GM19463 (cell line): ENCODE results near the gene HIVEP1.

Source experiments
- ATAC-seq: cut with Tn5 transposase; IDR thresholded peaks from one replicate; pipeline ENCODE4 v1.9.1; 2021; ENCODE audit warnings: mild to moderate bottlenecking, moderate library complexity; ENCODE audit not compliant: unreplicated experiment

The HIVEP1 gene

DNA sequence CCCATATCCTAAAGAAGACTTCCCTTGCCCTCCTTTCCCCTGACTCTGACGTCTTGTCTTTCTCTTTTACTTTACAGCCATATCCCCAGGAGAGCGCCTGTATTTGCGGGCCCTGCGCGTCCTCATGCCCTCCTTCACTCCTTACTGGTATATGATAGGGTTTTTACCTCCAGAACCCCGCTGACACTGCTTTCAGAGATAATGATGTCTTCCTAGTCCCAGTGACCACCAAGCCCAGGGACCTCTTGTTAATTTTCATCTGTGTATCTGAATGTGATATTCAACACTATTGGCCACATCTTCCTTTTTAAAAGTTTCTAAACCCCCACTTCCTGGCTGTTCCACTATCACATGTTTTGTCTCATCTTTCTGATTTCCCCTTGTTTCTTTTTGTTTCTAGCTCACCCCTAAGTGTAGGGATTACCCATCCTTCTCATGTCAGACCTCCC is 102.0 kb downstream of the HIVEP1 start:
- no peak for ATAC-seq

- ATAC-seq, result no peak
Observed at GRCh38 chr6:12115001-12115400, 102.9 kb downstream of the HIVEP1 start.

- no peak for ATAC-seq
Observed at GRCh38 chr6:12115492-12115891, 103.4 kb downstream of the HIVEP1 start.

DNA sequence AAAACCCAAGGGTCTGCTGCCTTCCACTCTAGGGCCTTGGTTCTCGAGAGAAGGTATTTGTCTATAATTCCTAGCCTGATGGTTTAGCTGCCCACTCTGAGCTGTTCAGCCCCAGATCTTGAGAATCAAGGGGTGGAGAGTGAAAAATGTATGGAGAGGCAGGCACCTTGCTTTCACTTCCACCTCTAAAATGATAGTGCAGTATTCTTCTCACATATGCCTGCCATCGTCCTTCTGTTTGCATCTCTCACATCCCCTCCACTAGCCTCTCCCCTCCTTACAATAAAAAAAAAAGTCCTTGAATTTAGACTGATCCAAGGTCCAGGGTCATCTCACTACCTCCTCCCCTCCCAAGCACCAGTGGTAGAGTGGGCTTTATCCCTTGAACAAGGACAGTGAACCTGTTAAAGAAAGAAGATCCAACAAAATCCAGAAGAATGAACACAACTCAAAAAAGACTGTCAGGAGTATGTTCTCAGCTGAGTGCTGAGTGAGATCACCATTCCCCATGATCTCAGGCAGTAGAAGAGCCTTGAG is 104.2 kb downstream of the HIVEP1 start:
- no peak for ATAC-seq

DNA sequence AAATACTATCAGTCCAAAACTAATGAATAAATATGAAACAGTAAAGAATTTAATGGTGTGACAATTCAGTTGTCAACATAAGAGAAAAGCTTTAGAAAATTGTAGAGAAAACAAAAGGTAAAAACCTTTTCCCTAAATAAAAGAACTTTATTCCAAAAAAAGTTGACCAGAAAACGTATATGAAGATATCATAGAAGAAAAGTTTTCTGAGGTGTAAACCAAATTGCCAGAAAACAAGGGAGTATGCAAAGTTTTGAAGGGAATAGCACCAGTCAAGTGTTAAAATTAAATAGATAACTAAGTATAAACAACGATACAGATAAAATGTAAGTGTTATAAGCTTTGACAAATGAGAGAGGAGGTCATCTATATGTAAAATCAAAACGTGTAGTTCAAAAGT is 104.9 kb downstream of the HIVEP1 start:
- ATAC-seq, result no peak

DNA sequence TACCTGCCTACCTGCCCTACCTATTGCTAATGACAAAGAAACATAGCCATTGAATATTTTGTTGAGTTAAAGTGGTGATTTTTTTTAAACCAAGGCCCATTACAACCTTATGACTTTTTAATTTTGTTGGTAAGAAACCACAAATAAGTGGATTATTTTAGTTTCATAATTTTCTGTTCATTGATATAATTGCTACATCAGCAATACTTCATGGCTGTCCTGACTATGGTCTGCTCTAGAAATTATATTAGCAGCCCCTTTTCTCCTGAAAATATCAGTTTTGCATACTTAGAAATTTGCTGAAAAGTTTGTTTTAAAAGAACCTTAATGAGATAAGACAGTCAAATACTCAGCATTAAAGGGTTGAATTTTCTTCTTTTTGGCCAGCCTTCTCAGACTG is 106.5 kb downstream of the HIVEP1 start:
- ATAC-seq, result no peak

DNA sequence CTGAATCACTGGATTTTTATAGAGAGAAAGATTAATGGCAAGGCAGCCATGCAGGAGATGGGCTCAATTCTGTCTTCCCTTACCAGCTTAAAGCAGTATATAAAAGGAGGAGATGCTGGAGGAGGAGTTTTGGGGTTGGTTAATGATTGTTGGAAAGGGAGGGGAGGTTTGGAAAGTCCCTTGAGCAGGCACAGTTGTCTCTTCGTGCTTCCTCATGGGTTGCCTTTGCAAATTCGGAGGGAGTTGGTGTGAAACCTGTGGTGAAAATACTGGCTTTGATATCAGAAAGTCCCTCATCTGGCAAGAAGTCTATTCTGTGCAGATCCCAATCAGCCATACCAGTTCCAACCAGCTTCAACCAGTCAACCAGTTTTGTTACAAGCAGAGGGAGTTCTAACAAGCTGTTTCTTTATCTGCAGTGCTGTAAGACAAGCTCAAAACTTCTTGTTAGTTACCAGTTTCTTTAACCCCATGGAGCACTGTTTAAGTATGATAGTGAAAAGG is 107.0 kb downstream of the HIVEP1 start:
- peak; percentile 84 for ATAC-seq

- ATAC-seq, result no peak
Observed at GRCh38 chr6:12125396-12125795, 113.3 kb downstream of the HIVEP1 start.

- no peak for ATAC-seq
Observed at GRCh38 chr6:12126051-12126450, 113.9 kb downstream of the HIVEP1 start.

- no peak for ATAC-seq
Observed at GRCh38 chr6:12129523-12129922, 117.4 kb downstream of the HIVEP1 start.

GRCh38 chr6:12132351-12133222 is 120.5 kb downstream of the HIVEP1 start:
- no peak for ATAC-seq

GRCh38 chr6:12134581-12134980 is 122.5 kb downstream of the HIVEP1 start:
- ATAC-seq, result no peak

DNA sequence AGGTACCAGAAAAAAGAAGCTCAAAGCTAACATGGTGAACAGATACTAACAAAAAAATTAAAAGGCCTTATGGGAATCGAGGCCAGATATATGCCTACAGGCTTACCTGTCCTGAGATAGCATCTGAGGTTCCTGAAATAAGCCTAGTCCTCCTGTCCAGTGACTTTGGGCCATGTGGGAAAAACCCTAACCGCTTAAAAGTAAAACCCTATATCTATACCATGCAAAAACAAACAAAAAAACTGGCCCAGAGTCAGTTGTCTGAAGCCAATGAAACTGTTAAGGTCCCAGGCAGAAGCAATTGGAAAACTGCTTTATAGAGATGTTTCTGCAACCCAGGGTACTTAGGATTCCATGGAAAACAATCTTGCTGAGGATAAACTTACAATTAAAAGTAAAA is 122.9 kb downstream of the HIVEP1 start:
- ATAC-seq, result no peak

- ATAC-seq, result no peak
Observed at GRCh38 chr6:12136905-12137304, 124.8 kb downstream of the HIVEP1 start.

DNA sequence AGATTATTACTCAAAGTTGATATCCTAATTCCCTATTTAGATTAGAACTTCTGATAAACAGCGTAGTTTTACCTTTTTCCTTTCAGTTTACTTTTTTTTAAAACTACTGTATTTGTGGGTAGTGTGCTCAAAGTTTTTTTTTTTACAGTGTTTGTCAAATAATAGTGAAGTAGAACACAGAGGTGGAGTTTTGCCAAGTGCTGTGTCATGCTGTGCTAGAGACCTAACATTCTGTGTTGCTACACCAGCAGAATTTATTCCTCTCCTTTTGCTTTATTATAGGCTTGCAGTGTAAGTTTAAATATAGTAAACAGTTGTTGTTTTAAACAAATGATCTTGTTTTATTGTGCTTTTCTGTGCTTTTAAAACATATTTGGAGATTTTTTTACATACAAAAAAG is 125.4 kb downstream of the HIVEP1 start:
- ATAC-seq, result no peak

DNA sequence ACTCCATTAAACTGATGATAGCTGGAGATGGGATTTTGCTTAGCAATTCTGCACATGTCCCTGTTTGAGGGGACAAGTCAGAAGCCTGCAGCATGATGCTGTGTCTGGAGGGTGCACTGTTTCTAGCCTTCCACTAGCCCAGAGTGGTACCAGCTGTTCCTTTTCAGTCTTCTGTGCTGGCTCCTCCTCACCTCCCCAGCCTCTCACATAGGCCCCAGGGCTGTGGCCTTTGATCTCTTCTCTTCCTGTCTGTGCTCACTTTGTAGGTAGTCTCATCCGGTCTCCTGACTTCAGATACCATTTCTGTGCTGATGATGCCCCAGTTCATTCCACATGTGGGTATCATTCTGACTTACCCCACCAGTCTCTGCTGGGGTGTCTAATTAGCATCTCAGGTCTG is 126.3 kb downstream of the HIVEP1 start:
- ATAC-seq, result no peak

DNA sequence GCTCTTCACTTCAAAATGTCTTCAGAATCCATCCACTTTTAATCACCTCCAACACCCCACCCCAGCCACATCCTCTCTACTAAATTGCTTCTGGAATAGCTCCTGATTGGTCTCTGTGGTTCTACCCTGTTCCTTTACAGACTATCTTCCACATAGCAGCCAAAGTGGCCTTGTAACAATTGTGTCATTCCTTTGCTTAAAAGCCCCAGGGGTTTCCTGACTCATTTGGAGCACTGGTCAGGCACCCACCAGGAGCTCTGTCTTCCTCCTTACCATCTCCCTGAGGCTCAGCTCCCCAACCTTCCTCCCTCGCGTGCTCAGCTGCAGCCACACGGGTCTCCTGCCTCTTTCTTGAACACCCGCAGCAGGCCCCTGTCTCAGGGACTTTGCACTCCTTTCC is 126.8 kb downstream of the HIVEP1 start:
- no peak for ATAC-seq

DNA sequence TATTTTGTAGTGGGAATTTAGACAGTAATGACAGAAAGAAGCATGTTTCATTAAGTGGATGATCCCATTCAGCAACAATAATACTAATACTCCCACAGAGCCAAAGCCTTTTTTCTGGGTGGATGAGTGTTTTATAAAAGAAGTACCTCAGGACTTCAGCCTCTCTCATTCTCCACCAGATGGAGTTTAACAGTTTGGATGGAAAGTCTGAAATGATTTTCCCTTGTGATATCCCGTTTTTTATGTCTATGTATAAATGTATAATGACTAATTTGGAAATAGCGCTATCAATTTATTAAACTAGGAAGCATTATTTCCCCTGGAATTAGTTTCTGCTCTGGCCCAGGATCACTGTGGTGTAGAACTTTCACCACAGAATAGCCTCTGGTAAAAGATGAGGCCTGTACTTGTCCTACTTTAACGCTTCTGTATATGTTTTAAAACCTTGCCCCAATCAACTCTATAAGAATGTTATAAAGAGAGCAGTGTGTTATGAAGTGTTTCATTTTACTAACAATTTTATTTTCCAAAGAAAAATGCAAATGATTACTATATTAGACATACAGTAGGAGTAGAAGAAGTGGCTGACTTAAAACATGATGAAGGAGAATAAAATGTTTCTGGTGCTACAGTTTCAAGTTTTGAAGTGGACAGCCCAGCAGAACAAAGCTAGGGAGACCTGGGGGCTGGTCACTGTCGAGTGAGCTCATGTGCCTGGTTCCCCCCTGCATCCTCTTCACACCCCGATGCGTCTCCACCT is 135.6 kb downstream of the HIVEP1 start:
- ATAC-seq, result no peak

GRCh38 chr6:12148317-12148801 is 136.2 kb downstream of the HIVEP1 start:
- ATAC-seq, result no peak

GRCh38 chr6:12148841-12149240 is 136.7 kb downstream of the HIVEP1 start:
- no peak for ATAC-seq

GRCh38 chr6:12149944-12150510 is 137.9 kb downstream of the HIVEP1 start:
- ATAC-seq, result no peak
